Measurements from ENCODE around the gene MLLT3.

GRCh38 chr9:20636888-20637440, 14.7 kb upstream of the MLLT3 start:
- TF ChIP-seq, protein P1, sequence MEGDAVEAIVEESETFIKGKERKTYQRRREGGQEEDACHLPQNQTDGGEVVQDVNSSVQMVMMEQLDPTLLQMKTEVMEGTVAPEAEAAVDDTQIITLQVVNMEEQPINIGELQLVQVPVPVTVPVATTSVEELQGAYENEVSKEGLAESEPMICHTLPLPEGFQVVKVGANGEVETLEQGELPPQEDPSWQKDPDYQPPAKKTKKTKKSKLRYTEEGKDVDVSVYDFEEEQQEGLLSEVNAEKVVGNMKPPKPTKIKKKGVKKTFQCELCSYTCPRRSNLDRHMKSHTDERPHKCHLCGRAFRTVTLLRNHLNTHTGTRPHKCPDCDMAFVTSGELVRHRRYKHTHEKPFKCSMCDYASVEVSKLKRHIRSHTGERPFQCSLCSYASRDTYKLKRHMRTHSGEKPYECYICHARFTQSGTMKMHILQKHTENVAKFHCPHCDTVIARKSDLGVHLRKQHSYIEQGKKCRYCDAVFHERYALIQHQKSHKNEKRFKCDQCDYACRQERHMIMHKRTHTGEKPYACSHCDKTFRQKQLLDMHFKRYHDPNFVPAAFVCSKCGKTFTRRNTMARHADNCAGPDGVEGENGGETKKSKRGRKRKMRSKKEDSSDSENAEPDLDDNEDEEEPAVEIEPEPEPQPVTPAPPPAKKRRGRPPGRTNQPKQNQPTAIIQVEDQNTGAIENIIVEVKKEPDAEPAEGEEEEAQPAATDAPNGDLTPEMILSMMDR (IDR thresholded peaks at IDR 0.05; ENCODE audit: low read depth, low read length), result no peak
- no peak for TF ChIP-seq EZH2phosphoT487 (IDR thresholded peaks at IDR 0.05; ENCODE audit: low read depth)

All from OCI-LY3 (cell line).